ENCODE data around the gene NKX2-1.

The NKX2-1 gene

DNA sequence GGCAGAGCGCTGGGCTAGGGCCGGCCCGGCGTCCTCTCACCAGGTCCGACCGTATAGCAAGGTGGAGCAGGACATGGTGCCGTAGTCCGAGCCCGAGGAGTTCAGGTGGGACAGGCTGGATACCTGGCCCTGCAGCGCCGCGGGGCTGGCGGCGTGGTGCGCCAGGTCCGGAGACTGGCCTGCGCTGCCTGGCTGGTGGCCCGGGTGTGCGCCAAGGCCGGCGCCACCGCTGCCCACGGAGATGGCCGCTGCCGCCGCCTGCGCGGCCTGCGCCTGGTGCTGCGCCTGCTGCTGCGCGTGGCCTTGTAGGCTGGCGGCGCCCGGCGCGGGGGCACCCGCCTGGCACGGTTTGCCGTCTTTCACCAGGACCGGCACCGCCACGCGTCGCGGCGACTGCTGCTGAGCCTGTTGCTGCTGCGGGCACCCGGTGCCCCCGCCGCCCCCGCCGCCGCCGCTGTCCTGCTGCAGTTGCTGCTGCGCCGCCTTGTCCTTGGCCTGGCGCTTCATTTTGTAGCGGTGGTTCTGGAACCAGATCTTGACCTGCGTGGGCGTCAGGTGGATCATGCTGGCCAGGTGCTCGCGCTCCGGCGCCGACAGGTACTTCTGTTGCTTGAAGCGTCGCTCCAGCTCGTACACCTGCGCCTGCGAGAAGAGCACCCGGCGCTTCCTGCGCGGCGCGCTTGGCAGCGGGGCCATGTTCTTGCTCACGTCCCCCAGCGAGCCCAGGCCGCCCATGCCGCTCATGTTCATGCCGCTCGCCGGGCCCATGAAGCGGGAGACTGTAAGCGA, 2.6 kb downstream of the NKX2-1 start:
- DNase-seq (ENCODE audit: low read depth in 3 of 3): no peak

DNA sequence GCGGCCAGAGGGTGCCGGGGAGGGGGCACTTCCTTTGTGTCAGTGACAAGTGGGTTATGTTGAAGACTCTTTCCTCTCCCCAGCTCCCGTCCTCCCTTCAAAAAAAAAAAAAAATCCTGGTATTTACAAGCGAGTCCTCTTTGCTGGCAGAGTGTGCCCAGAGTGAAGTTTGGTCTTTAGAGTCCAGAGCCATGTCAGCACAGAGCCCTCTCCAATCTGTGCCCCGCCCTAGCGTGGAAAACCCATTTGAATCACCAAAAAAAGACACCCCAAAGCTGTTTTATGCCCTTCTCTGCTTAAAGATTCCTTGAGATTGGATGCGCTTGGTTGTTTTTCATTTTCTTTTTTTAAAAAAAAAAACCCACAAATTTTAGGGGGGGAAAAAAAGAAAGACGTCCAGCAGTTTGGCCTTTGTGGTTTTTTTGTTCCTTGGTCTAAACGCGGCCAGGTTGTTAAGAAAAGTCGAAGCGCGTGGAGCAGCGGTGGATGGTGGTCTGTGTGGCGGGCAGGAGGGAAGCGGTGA, 3.3 kb downstream of the NKX2-1 start:
- DNase-seq (ENCODE audit: low read depth in 3 of 3): no peak

DNA sequence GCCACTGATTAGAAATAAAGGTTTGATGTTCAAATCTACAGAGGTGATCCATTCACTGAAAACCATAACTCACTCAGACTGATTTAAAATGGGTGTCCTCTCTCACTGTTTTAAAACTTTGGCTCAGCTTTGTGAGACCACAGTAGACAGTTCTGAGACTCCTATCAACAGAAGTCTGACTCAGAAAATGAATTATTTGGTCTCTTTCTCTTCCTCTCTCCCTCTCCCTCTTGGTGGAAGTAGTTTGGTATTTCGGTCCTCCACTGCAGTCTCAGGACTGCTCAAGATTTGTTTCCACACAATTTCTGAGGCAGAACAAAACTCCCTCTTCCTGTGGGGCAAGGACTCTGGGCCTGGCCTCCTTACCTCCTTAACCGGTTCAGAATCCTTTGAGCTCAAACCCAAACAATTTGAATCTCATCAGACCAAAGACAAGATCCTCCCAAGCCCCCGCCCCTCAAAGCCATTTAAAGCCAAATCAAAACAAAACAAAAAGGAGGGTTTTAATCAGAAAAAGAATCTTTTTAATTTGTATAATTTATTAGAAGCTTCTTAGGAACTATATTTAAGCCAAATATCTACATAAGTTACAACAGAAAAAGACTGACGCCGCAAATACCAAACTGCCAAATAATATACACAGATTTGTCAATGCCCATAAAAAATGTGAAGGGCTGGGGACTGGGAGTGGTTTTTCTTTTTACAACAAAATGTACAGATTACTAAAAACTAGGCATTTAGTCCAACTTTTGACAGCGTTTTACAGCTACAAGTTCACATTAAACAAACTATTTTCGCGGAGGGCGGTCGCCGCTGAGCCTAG, 3.9 kb downstream of the NKX2-1 start:
- DNase-seq (ENCODE audit: low read depth in 3 of 3): no peak

DNA sequence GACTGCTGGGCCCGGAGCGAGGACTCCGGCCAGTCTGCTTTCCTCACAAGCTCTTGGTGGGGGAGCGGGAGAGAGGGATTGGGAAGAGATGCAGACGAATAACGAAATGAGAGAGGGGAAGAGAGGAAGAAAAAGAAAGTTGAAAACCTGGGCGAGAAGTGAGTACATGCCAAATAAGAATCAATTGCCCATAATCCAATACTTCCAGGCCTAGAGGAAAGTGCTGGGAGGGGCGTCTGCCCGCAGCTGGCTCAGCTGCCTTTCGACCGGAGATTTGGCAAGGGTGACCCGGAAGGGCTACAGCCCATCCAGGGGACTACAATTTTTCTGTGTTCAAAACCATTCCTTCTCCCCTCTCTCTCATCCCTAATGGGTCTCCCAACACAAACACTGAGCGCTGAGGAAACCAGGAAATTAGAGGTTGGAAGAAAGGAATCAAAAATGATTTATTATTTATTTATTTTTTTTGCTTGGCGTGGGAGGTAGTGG, 4.9 kb downstream of the NKX2-1 start:
- DNase-seq (ENCODE audit: low read depth in 3 of 3): no peak

DNA sequence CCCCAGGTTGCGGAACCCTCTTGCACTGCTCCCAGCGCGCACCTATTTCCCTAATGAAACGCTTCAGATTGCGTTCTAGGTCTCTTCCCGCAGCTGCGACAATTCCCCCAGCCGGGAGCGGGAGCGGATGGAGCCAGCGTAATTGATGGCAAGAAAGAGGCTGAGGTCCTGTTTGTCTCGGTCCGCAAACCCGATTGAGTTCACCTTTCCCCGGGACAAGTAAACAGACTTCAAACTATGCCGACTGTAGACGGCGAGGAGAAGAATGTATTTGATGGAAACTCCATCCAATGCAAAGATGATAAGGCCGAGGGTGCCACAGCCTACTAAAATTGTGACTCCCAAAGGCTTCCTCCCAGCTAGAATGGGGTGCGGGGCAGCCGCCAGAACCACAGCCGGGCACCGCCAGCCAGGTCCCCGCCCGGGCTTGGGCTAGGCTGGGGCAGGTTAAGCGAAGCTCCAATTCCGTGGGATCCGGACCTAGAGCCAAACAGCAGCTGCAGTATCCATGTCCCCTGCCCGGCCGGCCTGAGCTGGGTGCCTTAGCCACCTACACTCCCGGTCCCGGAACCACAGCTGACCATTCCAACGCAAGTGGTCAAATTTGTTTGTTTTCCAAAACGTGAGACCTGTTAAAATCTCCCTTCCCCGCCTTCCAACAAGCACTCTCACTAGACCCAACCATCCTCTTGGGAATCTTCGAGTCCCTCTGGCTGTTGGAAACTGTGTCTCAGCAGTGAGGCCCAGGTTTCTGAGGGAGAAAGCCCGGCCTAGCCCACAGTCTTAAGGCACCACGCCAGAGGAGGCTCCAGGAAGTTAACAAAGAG, 5.5 kb downstream of the NKX2-1 start:
- DNase-seq (ENCODE audit: low read depth in 3 of 3): no peak

DNA sequence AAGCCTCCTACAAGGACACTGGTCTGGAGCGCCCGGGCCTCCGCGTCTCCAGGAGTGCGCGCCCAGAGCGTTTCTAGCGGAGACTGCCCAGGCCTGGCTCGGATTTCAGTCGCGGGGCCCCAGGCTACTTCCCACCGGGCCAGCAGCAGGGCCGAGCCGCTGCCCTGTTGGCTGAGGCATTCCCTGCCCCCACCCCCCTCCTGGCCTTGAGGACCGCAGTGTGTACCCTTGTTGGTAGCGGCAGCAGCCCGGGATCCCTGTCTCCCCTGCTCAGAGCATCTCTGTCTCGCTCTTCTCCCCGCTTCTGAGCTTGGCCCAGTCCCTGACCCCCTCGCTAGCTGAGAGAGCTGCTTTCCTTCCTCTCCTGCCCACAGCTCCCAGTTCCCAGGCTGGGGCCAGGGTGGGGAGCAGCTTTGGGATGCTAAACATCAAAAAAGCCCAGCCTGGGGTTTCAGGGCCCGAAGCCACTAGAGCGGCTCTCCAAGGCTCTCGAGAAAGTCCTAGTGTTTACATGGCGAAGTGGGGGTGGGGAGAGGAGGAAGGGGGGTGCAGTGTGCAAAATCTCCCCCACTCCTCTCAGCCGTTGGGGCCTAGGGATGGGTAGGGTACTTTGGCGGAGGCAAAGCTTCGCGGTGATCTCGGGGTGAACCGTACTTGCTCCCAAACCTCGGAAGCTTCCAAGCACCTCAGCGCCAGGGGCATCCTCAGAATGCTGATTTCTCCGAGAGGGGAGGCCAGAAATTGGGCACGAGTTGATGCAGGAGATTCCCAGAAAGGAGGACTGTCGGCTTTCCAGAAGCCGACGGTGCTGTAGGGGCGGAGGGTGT, 6.4 kb downstream of the NKX2-1 start:
- DNase-seq (ENCODE audit: low read depth in 3 of 3): no peak

DNA sequence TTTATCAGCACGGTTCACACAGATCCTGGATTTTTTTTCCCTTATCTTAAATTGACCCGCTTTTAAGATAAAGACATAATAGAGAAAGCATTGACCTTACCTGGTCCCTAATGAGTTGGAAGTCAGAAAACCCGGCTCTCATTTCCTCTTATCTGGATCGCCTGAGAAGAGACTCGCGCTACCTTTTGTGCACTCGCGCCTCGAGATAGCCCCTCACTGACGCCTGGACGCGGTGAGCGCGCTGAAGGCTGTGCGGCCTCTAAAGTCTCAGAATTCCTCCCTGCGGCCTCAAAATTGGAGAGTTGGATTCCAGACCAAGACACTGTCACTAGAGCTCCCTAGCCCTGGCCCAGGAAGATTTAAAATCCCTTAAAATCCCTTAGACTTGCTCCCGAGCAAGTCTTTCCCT, 7.0 kb downstream of the NKX2-1 start:
- DNase-seq (ENCODE audit: low read depth in 3 of 3): no peak

DNA sequence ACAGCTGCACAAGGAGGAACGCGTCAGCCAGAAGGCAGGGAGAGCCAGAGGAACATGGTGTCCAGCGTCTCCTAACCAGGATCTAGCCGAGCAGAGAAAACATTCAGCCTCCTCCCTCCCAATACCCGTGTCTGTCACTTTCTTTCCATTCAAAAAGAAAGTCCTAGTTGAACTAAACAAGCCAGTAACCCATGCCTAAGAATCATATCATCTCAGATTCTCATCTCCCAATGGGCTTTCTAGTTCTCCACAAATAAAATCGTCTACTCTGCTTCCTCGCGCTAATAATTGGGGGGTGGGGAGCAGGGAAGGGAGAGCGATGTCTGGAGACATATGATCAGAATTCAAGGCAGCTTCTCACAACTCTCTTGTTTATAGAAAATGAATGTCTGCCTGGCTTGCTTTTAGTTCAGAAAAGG, 7.4 kb downstream of the NKX2-1 start:
- DNase-seq (ENCODE audit: low read depth in 3 of 3): no peak

DNA sequence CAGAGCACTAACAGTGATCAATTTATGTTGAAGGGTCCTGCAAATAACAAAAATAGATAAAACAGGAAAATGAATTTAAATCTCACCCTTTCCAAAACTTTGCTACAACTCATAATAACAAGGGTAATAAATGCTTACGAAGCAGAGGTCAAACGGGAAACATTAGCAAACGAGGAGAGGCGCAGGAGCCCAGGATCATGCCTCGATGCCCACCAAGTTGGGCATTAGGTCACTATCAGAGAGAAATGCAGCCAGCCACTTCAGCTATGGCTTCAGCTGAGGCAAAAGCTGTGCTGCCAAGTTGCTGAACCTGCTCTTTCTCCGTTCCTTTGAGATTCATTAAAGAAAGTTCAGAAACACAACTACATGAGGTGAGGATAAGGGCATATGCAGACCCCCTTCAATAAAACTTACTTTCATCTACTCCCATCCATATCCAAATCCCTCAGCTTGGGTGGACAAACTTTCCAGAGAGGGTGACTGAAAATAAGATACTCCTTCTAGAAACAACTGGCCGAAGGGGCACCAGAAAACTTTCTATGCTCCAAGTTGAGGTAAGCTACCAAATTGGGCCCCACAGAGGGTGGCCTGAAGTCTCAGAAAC, 7.9 kb downstream of the NKX2-1 start:
- no peak for DNase-seq (ENCODE audit: low read depth in 3 of 3)

DNA sequence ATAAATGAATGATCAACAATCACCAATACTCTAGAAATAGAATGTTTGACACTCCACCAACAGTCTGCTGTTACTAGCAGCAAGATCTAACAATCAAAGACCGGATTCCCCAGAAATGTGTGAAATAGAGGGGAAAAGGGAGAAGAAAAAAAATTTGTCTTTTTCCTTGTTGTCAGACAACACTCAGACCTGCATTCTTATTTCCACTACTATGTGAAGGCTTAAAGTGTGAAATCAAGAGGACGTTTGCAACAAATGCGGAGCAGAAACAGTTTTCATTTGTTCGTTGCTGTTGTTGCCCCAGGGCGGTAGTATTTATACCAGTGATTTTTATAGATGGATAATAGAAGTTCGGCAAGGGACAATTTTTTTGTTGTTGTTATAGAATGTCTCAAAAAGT, 9.2 kb downstream of the NKX2-1 start:
- DNase-seq (ENCODE audit: low read depth in 3 of 3): no peak

DNA sequence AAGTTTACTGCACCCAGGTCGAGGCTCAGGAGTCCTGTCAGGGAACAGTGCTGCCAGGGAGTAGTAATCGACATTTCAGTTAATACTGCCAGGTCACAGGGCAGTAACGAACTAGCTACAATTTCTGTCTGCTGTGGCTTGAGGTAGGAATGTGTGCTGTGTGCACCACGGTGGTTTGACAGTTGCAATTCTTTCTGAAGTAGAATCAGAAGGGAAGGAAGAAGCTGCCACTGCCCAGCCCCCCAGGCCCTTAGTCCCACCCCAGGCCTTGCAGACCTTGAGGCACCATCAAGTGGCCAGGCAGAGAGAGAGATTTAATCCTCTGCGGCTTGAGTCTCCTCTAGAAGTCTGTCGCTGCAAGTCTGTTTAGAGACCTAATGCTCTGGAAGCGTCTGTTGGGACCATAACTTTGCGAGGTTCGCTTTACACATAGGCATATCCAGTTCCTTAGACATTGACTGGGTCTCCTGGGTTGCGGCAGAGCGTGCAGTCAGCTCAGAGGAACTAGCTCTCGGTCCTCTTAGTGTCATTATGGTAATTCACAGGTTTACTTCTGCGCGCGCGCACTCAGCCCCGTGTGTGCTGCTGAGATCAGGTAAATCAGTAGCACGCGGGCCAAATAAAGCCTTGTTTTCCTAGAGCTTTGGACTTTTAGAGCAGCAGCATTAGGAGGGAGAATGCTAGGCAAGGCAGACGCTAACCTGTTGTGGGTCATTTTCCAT, 9.8 kb downstream of the NKX2-1 start:
- no peak for DNase-seq (ENCODE audit: low read depth in 3 of 3)

DNA sequence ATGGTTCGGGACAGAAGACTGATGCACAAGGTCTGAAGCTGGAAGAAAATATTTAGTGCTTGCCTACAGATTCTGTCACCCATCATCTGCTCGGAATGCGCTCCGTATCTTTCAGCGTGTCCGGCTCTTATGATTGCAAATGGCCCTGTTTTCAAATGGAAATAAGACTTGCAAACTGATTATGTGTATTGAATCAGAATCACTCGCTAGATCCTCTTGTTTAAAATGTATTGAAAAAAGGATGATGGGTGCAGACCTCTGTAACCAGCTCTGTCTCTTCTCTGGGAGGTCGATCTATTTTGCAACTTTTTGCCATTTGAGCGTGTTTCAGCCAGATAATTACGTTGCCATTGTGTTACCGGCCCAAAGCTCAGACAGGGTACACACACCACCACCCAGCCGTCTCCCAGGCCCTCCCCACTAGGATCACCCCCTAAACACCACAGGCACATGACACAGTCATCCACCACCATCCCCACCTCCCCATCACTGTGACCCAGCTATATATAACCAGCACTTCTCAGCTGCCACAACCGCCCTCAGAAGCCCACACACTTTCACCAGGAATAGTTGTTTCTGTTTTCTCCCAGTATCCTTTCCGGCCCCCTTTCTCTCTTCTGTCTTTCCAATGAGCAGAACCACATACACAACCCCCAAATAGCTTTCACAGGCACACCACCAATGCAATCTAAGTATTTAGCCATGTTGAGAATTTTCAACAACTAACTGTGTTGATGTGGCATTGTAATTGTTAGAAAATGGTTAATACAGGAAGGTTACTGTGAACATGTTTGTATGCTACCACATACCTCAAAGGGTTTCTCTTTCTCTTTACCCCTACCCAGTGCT, 10.7 kb downstream of the NKX2-1 start:
- no peak for DNase-seq (ENCODE audit: low read depth in 3 of 3)

DNA sequence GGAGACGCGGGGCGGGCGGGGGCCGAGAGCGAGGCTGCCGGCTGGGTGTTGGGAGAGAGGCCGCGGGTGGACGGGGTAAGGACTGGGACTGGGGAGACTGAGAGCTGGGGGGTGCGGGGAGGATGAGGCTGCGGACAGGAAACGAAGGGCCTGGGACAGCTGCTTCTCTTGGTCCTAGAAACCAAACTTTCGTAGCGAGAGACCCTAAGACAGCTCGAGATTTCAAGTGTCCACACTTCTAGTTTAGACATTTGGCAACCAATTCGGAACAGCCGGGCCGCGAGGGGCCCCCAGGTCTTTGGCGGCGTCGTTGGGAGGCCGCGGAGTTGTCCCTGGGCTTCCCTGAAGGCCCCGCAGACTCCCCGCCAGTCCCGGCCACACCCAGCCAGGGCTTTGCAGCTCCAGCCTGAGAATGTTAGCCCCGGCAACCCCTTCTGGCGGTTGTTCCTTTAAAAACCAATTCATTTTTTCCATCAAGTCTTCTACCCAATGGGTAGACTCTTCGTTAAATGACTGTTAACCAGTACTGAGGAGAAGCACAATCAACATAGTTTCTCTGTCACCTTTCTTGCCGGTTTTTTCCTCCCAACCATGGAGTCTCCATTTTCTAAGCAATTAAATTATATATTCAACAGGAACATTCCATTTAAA, 11.5 kb downstream of the NKX2-1 start:
- DNase-seq (ENCODE audit: low read depth in 3 of 3): no peak

DNA sequence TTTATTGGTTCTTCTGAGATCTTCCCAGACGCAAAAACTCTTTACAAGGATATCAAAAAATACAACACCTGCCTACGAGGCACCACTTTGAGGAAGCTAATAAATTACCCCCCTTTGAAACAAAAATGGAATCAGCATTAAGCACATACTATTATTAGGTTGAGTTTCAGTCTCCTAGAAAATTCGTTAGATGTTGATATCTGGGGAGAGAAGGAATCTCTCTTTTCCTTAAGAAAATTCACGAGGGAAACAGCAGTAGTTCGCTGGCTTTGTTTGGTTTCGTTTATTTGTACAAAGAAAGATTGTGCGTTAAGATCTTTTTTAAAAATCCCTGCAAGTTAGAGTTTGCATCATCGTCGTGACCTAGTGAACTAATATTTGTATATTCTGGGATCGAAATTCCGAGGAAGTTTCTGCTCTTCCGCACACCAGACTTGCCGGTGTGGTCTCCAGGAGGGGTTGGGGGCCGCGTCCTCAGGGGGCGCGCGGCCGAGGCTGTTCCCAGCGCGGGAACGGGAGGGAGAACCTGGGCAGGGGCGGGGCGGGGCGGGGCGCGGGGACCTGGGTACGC, 12.1 kb downstream of the NKX2-1 start:
- DNase-seq (ENCODE audit: low read depth in 3 of 3): no peak

DNA sequence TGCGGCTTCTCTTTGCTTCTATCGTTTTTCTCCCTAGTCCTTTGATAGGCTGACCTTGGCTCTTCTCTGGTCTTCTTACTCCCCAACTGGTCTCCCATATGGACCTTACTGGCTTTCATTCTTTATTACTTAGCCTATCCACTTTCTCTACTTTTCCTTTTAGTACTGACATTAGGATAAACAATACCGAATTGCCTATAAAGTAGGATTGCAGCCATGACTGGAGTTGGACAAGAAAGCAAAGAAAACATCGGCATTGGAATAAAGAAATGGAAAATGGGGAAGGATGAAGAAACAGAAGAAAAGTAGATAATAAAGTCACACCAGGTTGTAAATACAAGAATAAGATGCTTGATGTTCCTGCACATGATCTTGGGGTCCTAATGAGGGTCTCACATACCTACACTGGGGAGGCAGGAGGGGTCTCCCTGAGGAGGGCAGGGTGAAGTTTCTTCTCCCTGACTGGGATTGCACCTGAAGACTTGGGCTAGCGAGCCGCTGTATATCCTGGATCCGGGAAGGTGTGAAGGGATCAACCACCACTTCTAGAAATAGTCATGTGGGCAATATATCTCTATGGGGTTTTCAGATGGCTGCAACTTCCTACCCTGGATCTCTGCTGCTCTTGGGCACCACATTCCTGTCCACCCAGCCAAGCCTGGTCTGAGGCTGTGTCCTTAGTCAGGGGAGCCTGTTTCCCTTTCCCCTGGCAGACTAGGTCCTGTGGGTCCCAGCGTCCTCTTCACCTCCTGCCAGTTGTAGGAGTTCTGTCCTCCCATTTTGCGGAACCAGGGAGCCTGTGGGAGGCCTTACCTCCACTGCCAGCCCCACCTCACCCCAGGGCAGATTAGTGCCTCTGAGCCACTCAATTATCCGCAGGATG, 13.1 kb downstream of the NKX2-1 start:
- no peak for DNase-seq (ENCODE audit: low read depth in 3 of 3)

DNA sequence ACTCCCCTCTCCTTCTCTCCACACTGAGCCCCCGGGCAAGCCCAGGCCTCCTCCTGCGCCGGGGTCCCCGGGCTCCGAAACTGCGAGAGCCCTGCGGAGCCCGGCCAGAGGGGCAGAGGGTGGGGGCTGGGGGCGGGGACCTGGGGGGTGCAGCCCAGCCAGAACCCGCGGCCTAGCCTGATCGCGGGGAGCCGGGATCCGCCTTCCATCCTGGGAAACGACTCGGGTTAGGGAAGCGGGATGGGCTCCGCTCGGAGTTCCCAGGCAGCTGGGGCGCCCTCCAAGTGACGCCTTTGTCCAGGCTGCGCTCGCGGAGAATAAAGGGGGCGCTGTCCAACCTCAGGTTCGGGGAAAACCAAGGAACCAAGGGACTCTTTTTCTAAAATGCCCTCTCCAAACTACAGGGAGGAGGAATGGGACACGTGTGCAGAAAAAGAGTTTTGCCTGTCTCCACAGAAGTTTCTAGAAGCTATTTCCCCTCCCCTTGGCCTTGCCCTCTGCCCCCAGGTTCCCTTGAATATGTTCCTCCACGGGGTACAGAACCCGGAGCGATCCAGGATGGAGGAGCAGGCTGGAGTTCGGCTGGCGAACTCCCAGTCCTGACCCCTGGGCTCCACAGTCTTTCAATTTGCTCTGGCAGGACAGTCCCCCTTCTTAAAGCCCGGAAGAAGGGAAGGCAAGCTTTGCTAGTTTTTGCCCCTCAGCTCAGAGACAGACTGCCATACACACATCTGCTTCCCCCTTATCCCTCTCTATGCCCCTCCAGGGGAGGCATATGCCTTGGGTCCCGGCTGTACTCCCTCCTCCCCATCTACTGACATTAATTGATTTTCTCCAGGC, 13.9 kb downstream of the NKX2-1 start:
- no peak for DNase-seq (ENCODE audit: low read depth in 3 of 3)
